GM13976 (cell line): ENCODE measurements around the gene GPC6.

Experiments used
- DNase-seq: peaks from one replicate; pipeline ENCODE4 v3.0.0; 2012; ENCODE audit warnings: low spot score
- in situ Hi-C: fragments of 300-500 bp; cut with MboI; formaldehyde crosslinking; loops from one replicate; pipeline ENCODE4 v1.12.0; 2022; ENCODE audit warnings: low sequenced_read_pairs, mixed read lengths, inconsistent platforms; ENCODE audit not compliant: unreplicated experiment
- TF ChIP-seq, protein P1 (sequence below): IDR thresholded peaks from 2 replicates; pipeline ENCODE4 v1.5.1; 2012; ENCODE audit warnings: borderline replicate concordance, mild to moderate bottlenecking; ENCODE audit not compliant: insufficient read depth; ENCODE audit errors: extremely low read depth, missing control alignments, control extremely low read depth

The GPC6 gene

DNA sequence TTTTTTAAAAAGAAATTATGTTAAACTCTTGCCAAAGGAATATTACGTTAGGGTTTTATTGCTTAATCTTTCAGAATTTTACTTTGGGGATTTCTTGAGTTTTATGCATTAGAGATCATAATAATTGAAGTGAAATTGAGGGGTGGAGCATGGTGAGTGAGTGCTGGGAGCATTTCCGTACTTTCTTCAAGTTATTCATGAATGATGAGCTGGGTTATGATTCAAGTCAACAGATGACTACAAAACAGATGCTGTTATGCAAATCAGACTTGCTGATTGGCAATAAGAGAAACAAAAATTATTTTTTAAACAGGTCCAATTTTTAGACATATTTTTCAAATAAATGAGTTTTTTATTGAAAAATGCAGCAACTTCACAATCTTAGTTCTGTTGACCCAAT, 748.6 kb downstream of the GPC6 start:
- in situ Hi-C loops = no loop called here
- no peak for DNase-seq
- TF ChIP-seq, protein P1, sequence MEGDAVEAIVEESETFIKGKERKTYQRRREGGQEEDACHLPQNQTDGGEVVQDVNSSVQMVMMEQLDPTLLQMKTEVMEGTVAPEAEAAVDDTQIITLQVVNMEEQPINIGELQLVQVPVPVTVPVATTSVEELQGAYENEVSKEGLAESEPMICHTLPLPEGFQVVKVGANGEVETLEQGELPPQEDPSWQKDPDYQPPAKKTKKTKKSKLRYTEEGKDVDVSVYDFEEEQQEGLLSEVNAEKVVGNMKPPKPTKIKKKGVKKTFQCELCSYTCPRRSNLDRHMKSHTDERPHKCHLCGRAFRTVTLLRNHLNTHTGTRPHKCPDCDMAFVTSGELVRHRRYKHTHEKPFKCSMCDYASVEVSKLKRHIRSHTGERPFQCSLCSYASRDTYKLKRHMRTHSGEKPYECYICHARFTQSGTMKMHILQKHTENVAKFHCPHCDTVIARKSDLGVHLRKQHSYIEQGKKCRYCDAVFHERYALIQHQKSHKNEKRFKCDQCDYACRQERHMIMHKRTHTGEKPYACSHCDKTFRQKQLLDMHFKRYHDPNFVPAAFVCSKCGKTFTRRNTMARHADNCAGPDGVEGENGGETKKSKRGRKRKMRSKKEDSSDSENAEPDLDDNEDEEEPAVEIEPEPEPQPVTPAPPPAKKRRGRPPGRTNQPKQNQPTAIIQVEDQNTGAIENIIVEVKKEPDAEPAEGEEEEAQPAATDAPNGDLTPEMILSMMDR = no peak

DNA sequence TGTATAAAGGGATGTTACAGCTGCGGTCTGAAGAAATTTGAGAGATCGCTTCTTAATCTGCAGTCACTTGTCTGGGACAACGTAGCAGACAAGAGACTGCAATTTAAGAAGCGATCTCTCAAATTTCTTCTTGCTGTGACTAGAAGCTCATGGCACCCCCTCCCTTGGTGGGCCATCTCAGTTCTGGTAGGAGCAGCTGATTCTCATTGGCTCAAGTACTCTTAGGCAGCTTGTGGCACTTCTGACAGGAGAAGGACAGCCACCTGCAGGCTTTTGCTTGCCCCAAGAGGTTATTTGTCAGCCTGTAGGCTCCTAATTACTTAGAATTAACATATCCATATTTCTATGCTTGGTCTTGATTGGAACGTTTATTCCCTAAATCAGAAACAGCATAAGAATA, 749.9 kb downstream of the GPC6 start:
- TF ChIP-seq, protein P1 = no peak
- DNase-seq = no peak
- in situ Hi-C loops = no loop called here

DNA sequence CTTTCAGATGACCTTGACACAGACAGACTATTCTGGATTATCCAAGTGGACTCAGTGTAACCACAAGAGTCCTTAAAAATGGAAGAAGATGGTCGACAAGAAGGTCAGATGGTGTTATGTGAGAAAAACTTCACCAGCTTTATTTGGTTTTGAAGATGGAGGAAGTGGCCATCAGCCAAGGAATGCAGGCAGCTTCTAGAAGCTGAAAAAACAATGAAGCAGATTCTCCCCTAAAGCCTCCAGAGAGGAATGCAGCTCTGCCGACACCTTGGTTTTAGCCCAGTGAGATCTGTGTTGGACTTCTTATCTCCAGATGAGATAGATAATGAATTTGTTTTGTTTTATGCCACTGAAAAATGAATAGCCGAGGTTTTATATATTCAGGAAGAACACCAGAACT, 751.4 kb downstream of the GPC6 start:
- in situ Hi-C loops = no loop called here
- TF ChIP-seq, protein P1 = no peak

DNA sequence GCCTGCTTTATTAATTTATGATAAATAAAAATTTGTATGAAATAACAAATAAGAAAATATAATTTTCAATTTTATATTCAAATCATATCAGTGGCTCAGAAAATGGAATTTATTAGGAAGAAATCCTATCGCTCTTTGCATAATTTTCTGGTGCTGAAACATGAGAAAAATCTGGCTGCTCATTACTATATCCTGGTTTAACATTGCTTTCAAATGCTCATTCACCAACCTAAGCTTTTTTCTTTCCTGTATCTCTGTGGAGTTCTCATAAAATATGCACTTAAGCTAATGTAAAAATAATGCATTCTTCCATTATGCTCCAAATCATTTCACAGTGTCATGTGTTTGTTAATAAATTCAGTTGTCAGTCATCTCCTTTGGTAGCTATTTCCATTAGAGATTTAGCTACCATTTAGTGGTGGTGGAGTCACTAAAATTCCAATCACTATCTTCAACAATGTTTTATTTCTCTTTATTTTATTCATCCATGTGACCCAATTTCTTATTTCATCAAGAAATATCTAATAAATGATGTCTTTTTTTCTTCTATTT, 754.9 kb downstream of the GPC6 start:
- TF ChIP-seq, protein P1 = no peak
- in situ Hi-C loops = no loop called here
- DNase-seq = no peak

More for the DNA sequence above, 751.4 kb downstream of the GPC6 start:
- DNase-seq = no peak

DNA sequence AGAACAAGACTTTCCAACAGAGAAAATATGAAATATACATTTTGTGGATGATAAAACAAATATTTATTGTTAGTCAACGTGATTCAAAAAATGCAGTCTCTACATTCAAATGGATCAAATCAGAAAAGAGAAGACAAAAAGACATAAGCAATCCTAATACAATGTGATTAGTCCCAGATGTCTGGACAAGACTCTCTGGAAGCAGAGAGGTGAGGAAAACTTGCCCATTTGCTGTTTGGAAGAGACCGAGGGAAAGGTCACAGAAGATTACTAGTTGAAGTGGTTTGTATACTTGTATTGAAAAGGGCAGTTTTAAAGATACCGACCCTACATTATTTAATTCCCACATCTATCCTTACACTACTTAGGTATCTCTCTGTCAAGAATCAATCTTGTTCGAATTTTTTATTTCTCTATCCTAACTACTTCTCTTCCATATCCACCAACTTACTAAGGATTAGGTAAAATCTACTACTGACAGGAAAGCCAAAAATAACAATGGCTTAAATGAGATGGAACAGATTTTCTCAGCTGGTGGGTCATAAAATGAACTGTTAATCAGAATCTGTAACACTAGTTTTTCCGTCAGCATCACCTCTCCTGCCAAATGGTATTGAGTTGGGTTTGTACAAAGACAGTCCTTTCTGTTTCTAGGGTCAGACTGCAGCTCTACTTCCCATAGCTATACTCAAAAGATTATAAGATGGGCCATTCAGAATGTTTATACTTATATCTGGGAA, 755.7 kb downstream of the GPC6 start:
- TF ChIP-seq, protein P1 = no peak
- no peak for DNase-seq
- in situ Hi-C loops = no loop called here

DNA sequence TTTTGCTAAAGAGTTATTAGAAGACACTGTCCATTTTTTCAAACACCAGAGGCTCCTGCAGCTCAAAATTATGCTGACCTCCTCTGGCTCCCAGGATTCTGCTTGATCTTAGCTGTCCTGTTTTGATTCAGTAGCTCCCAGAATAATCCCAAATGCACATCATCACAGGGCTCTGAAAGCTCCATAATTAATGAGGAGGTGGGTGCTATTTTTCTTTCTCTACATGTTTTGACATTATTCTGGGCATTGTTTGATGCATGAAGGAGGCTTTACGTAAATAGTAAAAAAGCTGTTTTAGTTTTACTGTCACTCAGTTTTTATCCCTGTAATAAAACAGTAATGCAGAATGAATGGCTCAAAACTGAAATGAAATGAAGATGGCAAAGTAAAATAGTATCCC, 757.4 kb downstream of the GPC6 start:
- TF ChIP-seq, protein P1 = no peak
- in situ Hi-C loops = no loop called here
- no peak for DNase-seq
